Sigmoid colon (tissue), 4 donors: ENCODE measurements around the gene COTL1.

Experiments
- CTCF ChIP-seq, 4 experiments: fragments of 450-650 bp in 3 of 4; fragments of 200-600 bp in 1 of 4; IDR thresholded peaks; one replicate each; pipeline ENCODE4 v1.5.1; 2016 to 2019; ENCODE audit warnings: antibody characterized with exemption in 4 of 4, mild to moderate bottlenecking in 3 of 4, moderate library complexity in 2 of 4
- POLR2AphosphoS5 ChIP-seq, 4 donors: sonication (generic); formaldehyde crosslinking; IDR thresholded peaks; one replicate each; pipeline ENCODE4 v1.6.1; 2017; ENCODE audit warnings: antibody characterized with exemption in 4 of 4

GRCh38 chr16:84607061-84607460, 10.8 kb downstream of the COTL1 start:
- TF ChIP-seq CTCF (IDR thresholded peaks at IDR 0.05) (no peak), POLR2AphosphoS5 (IDR thresholded peaks at IDR 0.05) (no peak)
